Uterus (tissue), 4 donors: ENCODE results near the gene TMEM89. TPM values are rescaled to one million over a fixed set of nuclear protein-coding genes. Genes with fewer than 3 reads are reported as not detected.

Source experiments
- DNase-seq, 2 donors: peaks; one replicate each; pipeline ENCODE4 v3.0.0-alpha.2; 2019 to 2020
- H3K27ac ChIP-seq, 2 donors: fragments of 200-600 bp; sonication (generic); 1 replicate in 1 of 2; 2 replicates in 1 of 2; pipeline ENCODE4 v1.5.1; 2016 to 2018
- H3K27me3 ChIP-seq, 2 donors: fragments of 200-600 bp; sonication (generic); one replicate each; pipeline ENCODE4 v1.5.1; 2018 to 2019; ENCODE audit warnings: control low read depth in 1 of 2
- H3K36me3 ChIP-seq, 2 donors: fragments of 200-600 bp; sonication (generic); one replicate each; pipeline ENCODE4 v1.5.1; 2019; ENCODE audit warnings: control low read depth in 1 of 2
- H3K4me1 ChIP-seq, 2 donors: fragments of 200-600 bp; sonication (generic); one replicate each; pipeline ENCODE4 v1.5.1; 2018 to 2019; ENCODE audit warnings: control low read depth in 1 of 2
- H3K4me3 ChIP-seq, 2 donors: fragments of 200-600 bp; sonication (generic); 1 replicate in 1 of 2; 2 replicates in 1 of 2; pipeline ENCODE4 v1.5.1; 2018 to 2019; ENCODE audit warnings: mild to moderate bottlenecking in 1 of 2
- H3K9me3 ChIP-seq, 2 donors: fragments of 200-600 bp; sonication (generic); one replicate each; pipeline ENCODE4 v1.5.1; 2019; ENCODE audit warnings: control low read depth in 1 of 2
- POLR2A ChIP-seq, 2 donors: fragments of 450-650 bp; IDR thresholded peaks; one replicate each; pipeline ENCODE4 v1.6.1; 2016; ENCODE audit warnings: antibody characterized with exemption in 2 of 2, mild to moderate bottlenecking in 1 of 2, moderate library complexity in 1 of 2
- intact Hi-C: fragments of 100-400 bp; cut with DNase I; formaldehyde crosslinking; loops from one replicate; pipeline ENCODE4 v1.15.1; 2023; ENCODE audit warnings: low total_unique reads
- total RNA-seq, 4 donors: library from RNA; depleted of rRNA in 3 of 4; stranded (reverse); fragments of >200 nt in 3 of 4; gene quantifications; one replicate each; pipeline versions ENCODE4 v1.1.0 to v1.2.4, GENCODE V29; 2014 to 2023
- TF ChIP-seq, protein P1 (sequence below), 4 experiments: fragments of 200-600 bp in 2 of 4; fragments of 450-650 bp in 2 of 4; sonication (generic) in 2 of 4; IDR thresholded peaks; one replicate each; pipeline ENCODE4 v1.5.1; 2016 to 2019; ENCODE audit warnings: antibody characterized with exemption in 4 of 4, mild to moderate bottlenecking in 2 of 4, moderate library complexity in 1 of 4
- donor health status: DM: yes; HTN: yes; CAD: no.

Gene TMEM89
- total RNA-seq, 4 donors from 2014 or later, result not detected

DNA sequence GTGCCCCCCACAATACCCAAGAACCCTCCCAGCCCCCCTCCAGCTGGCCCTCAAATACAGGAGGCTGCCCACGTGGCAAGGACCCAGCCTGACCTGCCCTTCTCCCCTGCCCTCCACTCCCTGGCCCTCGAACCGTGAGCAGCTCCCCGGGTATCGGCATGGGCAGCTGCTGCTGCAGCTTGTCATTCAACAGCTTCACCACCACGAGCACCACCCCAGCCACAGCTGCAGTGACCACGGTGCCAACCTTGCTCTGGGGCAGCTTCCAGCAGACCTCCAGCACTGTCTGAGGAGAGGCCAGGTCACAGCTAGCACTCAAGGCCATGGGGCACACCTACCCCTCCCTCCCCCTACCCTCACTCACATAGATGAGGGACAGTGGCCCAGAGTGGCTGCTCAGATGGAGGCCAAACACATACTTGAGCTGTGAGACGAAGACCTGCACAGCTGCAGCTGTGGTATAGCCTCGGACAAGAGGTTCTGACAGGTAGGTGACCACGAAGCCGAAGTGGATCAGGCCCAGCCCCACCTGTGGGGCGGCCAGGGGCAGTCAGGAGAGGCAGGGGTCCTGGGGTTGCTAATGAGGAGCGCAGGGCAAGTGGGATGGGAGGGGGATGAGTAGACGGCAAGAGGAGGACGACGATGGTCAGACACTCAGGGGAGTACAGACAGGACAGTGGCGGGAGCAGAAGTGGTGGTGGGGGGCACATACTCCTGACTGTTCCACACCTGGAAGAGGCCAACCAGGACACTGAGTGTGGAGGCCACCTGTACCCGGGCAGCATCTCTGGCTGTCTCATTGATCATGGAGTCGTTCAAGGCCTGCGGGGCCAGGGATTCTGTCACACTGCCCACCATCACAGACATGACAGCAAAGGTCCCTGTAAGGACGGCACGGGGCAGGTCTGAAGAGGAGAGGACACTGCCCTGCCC is 10.2 kb upstream of the TMEM89 start:
- Histone ChIP-seq H3K27ac (no peak overlapping the region), H3K36me3 (no peaks in the 10 kb centered on the region), H3K27me3 (no peaks in the 10 kb centered on the region), H3K4me3 (no peak overlapping the region), H3K9me3 (no peaks in the 10 kb centered on the region), H3K4me1 (peaks cover 0 to 5% of the 10 kb centered on the region in 2 donors)
- intact Hi-C loops, result no loop called here
- TF ChIP-seq, protein P1, sequence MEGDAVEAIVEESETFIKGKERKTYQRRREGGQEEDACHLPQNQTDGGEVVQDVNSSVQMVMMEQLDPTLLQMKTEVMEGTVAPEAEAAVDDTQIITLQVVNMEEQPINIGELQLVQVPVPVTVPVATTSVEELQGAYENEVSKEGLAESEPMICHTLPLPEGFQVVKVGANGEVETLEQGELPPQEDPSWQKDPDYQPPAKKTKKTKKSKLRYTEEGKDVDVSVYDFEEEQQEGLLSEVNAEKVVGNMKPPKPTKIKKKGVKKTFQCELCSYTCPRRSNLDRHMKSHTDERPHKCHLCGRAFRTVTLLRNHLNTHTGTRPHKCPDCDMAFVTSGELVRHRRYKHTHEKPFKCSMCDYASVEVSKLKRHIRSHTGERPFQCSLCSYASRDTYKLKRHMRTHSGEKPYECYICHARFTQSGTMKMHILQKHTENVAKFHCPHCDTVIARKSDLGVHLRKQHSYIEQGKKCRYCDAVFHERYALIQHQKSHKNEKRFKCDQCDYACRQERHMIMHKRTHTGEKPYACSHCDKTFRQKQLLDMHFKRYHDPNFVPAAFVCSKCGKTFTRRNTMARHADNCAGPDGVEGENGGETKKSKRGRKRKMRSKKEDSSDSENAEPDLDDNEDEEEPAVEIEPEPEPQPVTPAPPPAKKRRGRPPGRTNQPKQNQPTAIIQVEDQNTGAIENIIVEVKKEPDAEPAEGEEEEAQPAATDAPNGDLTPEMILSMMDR (IDR thresholded peaks at IDR 0.05), result no peak
- TF ChIP-seq POLR2A (IDR thresholded peaks at IDR 0.05), result no peak
- DNase-seq, result no peak

DNA sequence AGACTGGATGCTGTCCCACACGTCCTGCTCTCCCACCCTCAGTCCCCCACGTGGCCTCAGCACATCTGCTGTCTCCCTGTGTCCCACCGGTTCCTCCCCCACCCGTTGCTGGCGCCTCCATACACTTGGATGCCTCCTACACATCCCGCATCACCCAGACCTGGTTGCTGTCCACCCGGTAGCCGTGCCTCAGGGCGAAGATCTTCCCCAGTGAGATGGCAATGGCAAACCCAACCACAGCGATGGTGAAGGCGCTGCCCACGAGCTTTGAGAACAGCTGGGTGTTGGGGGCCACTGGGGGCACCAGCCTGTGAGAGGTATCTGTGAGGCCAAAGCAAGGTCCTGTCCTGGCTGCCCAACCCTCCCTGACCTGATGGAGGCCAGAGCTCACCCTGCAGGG is 9.3 kb upstream of the TMEM89 start:
- no peaks in the 10 kb centered on the region for H3K9me3 ChIP-seq
- no peak overlapping the region for H3K27ac ChIP-seq
- no peak overlapping the region for H3K4me3 ChIP-seq
- no peak for DNase-seq
- no peaks in the 10 kb centered on the region for H3K4me1 ChIP-seq
- no peak for TF ChIP-seq POLR2A (IDR thresholded peaks at IDR 0.05)
- TF ChIP-seq, protein P1 (IDR thresholded peaks at IDR 0.05), result no peak
- H3K27me3 ChIP-seq, result no peaks in the 10 kb centered on the region
- intact Hi-C loops, result no loop called here
- H3K36me3 ChIP-seq, result no peaks in the 10 kb centered on the region

DNA sequence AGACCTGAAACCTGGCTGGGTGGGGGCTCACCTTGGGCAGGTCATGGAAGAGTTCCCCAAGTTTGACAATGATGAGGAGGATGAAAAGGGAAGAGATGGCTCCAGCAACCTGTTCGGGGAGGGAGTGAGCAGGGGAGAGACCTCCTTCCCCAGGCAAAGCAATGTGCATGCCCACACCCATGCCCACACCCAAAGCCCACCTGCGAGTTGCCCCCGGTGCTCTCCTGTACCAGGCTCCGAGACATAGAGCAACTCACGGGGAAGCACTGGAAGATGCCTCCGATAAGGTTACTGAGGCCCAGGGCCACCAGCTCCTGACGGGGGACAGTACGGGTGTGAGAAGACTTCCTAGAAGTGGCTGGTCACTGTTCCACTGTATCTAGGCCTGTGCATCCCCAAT is 8.8 kb upstream of the TMEM89 start:
- no peaks in the 10 kb centered on the region for H3K36me3 ChIP-seq
- DNase-seq, result no peak
- H3K4me3 ChIP-seq, result no peak overlapping the region
- intact Hi-C loops, result no loop called here
- H3K27me3 ChIP-seq, result no peaks in the 10 kb centered on the region
- no peaks in the 10 kb centered on the region for H3K4me1 ChIP-seq
- TF ChIP-seq POLR2A (IDR thresholded peaks at IDR 0.05), result no peak
- TF ChIP-seq, protein P1 (IDR thresholded peaks at IDR 0.05), result no peak
- H3K27ac ChIP-seq, result no peak overlapping the region
- H3K9me3 ChIP-seq, result no peaks in the 10 kb centered on the region

DNA sequence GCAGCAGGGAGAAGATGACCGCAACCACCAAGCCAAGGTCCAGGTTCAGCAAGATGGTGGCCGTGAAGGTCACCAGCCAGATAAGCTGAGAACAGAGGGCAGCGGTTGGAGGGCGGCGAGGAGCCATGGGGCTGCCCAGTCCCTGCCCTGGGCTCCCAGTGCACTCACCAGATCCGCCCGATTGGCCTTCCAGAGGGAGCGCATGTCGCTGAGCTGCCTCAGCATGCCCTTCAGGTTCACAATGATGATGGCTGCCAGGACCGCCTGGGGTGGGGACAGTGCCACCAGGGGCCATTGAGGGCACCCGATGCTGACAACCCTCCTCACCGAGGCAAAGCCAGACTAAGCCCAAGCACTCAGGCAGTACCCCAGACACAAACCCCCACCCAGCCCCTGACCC is 8.3 kb upstream of the TMEM89 start:
- Histone ChIP-seq H3K27me3 (no peaks in the 10 kb centered on the region), H3K27ac (no peak overlapping the region), H3K4me1 (no peaks in the 10 kb centered on the region), H3K36me3 (no peaks in the 10 kb centered on the region), H3K9me3 (no peaks in the 10 kb centered on the region), H3K4me3 (no peak overlapping the region)
- intact Hi-C loops, result no loop called here
- no peak for DNase-seq
- TF ChIP-seq POLR2A (IDR thresholded peaks at IDR 0.05), result no peak
- TF ChIP-seq, protein P1 (IDR thresholded peaks at IDR 0.05), result no peak

DNA sequence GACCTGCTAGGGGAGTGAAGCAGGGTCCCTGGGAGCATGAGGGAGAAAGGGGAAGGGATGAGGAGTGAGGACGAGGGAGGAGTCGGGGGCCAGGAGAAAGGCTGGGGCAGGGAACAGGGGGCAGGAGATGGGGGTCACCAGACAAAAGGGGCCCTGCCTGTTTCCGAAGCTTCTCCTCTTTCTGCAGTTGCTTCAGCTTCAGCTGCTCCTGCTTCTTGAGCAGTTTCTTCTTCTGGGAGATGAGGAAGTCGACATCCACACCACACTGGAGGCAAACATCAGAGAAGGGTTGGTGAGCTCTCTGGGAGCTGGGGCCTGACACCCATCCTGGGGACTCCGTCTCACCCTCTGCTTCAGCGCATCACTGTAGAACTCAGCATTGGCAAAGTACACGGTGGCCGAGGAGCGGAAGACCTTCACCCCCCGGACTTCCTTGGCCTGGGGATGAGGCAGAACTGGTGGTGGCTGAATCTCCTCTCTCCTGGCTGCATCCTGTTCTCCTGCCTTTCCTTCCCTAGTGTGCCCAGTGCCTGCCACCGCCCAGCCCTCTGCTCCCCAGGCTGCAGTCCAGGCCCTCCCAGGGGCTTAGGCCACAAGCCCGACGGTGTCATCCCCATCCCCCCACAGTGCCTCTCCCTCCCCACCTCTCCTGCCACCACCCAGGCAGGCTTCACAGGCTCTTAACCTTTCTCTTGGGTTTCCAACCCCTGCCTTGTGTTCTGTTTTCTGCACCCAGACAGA is 6.9 kb upstream of the TMEM89 start:
- no peaks in the 10 kb centered on the region for H3K4me1 ChIP-seq
- no peaks in the 10 kb centered on the region for H3K27me3 ChIP-seq
- intact Hi-C loops, result no loop called here
- H3K9me3 ChIP-seq, result no peaks in the 10 kb centered on the region
- H3K27ac ChIP-seq, result no peak overlapping the region
- no peaks in the 10 kb centered on the region for H3K36me3 ChIP-seq
- no peak overlapping the region for H3K4me3 ChIP-seq
- DNase-seq, result no peak
- TF ChIP-seq, protein P1 (IDR thresholded peaks at IDR 0.05), result no peak
- TF ChIP-seq POLR2A (IDR thresholded peaks at IDR 0.05), result no peak
